SJCRH30 (cell line): Measurements from ENCODE around the gene NHLRC4. TPM values are rescaled to one million over a fixed set of nuclear protein-coding genes. Genes with fewer than 3 reads are reported as not detected.

Experiments used
- total RNA-seq: library from RNA; depleted of rRNA; stranded (reverse); fragments of >200 nt; shearing (Covaris generic); gene quantifications from 2 replicates; pipeline ENCODE4 v1.2.3, GENCODE V29; 2014; rRNA removed

NHLRC4 gene
- total RNA-seq, 1 experiment from 2014 or later = 0.08 TPM

Other genes with a start within 250 kb of the NHLRC4 start
- 20.9 and 21.1 TPM in 2 replicates for gene AXIN1, start 214.3 kb upstream of the NHLRC4 start, total RNA-seq
- gene MRPL28, start 196.5 kb upstream of the NHLRC4 start, total RNA-seq = 81.4 and 96.8 TPM in 2 replicates
- gene PGAP6, start 185.0 kb upstream of the NHLRC4 start, total RNA-seq = 25.6 and 27.5 TPM in 2 replicates
- gene NME4, start 169.8 kb upstream of the NHLRC4 start, total RNA-seq = 140 and 149 TPM in 2 replicates
- 4.8 and 5.7 TPM in 2 replicates for gene DECR2, start 165.1 kb upstream of the NHLRC4 start, total RNA-seq
- gene RAB11FIP3, start 141.4 kb upstream of the NHLRC4 start, total RNA-seq = 28.6 and 30.2 TPM in 2 replicates
- 48.8 and 54.0 TPM in 2 replicates for gene CAPN15, start 39.3 kb upstream of the NHLRC4 start, total RNA-seq
- not detected in 2 replicates for gene PRR35, start 6.6 kb upstream of the NHLRC4 start, total RNA-seq
- 20.9 and 24.4 TPM in 2 replicates for gene PIGQ, start 3.0 kb downstream of the NHLRC4 start, total RNA-seq
- 13.2 and 14.4 TPM in 2 replicates for gene RAB40C, start 23.1 kb downstream of the NHLRC4 start, total RNA-seq
- 0.04 and 0.05 TPM in 2 replicates for gene WFIKKN1, start 64.0 kb downstream of the NHLRC4 start, total RNA-seq
- 60.9 and 72.6 TPM in 2 replicates for gene METTL26, start 69.3 kb downstream of the NHLRC4 start, total RNA-seq
- 3.3 and 4.6 TPM in 2 replicates for gene MCRIP2, start 74.8 kb downstream of the NHLRC4 start, total RNA-seq
- gene WDR90, start 82.4 kb downstream of the NHLRC4 start, total RNA-seq = 10.5 and 18.3 TPM in 2 replicates
- gene RHOT2, start 101.1 kb downstream of the NHLRC4 start, total RNA-seq = 41.0 and 66.2 TPM in 2 replicates
- 0.94 and 2.5 TPM in 2 replicates for gene RHBDL1, start 108.7 kb downstream of the NHLRC4 start, total RNA-seq
- gene STUB1, start 113.4 kb downstream of the NHLRC4 start, total RNA-seq = 46.0 and 49.2 TPM in 2 replicates
- 22.7 and 23.4 TPM in 2 replicates for gene JMJD8, start 117.3 kb downstream of the NHLRC4 start, total RNA-seq
- gene WDR24, start 123.4 kb downstream of the NHLRC4 start, total RNA-seq = 5.6 and 6.2 TPM in 2 replicates
- gene FBXL16, start 138.8 kb downstream of the NHLRC4 start, total RNA-seq = 1.7 and 1.8 TPM in 2 replicates
- gene METRN, start 148.1 kb downstream of the NHLRC4 start, total RNA-seq = 61.7 and 77.6 TPM in 2 replicates
- gene ANTKMT, start 154.1 kb downstream of the NHLRC4 start, total RNA-seq = 11.4 and 11.7 TPM in 2 replicates
- gene CCDC78, start 159.4 kb downstream of the NHLRC4 start, total RNA-seq = 4.5 and 5.0 TPM in 2 replicates
- gene HAGHL, start 160.1 kb downstream of the NHLRC4 start, total RNA-seq = 6.0 and 8.9 TPM in 2 replicates
- 30.2 and 31.5 TPM in 2 replicates for gene CIAO3, start 174.0 kb downstream of the NHLRC4 start, total RNA-seq
- not detected in 2 replicates for gene MSLN, start 193.7 kb downstream of the NHLRC4 start, total RNA-seq
- 35.5 and 38.7 TPM in 2 replicates for gene RPUSD1, start 221.4 kb downstream of the NHLRC4 start, total RNA-seq
- gene CHTF18, start 221.6 kb downstream of the NHLRC4 start, total RNA-seq = 34.5 and 46.0 TPM in 2 replicates
- gene GNG13, start 233.7 kb downstream of the NHLRC4 start, total RNA-seq = not detected in 2 replicates